ENCODE results near the gene FXR1.

Gene FXR1

DNA sequence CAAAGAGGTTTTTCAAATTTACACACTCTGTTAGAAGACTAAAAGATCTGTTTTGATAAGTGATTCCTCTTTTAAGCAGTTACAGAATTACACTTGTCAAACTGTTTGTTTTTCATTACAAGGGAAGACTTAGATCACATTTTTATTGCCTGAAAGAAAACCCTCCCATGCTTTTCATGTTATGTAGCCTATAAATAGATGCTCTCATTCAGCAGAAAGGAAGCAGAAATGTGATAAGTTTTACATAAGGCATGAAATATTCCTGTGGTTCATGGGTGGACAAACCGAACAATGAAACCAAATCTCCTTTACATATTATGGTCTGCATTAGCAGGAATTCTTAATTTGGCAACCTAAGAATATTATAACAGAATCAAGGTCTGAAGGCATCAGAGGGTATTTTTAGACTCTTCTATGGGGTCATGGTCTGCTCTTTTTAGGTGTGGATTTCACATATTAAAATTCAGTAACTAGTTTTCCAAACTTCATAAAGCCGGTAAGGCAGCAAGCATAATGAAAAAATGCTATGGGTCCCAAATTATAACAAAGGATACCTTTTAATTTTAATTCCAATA, 37.3 kb upstream of the FXR1 start:
- Histone ChIP-seq H3K9me3 (ENCODE audit: insufficient read depth, low read length) (no peaks in the 10 kb centered on the region), H3K36me3 (replicated peaks; ENCODE audit: low read depth, low read length) (no peaks in the 10 kb centered on the region), H4K20me1 (ENCODE audit: insufficient read depth, low read length) (no peaks in the 10 kb centered on the region), H3K4me2 (ENCODE audit: low read length) (no peak overlapping the region), H3K27ac (ENCODE audit: low read length) (no peak overlapping the region), H3K4me3 (ENCODE audit: low read length) (no peak overlapping the region), H2AFZ (ENCODE audit: low read depth, low read length) (no peak overlapping the region), H3K9ac (ENCODE audit: low read length) (no peak overlapping the region), H3K4me1 (ENCODE audit: low read length) (no peaks in the 10 kb centered on the region), H3K79me2 (ENCODE audit: low read length) (no peaks in the 10 kb centered on the region), H3K27me3 (ENCODE audit: low read depth, low read length) (no peaks in the 10 kb centered on the region)
- TF ChIP-seq EZH2phosphoT487 (IDR thresholded peaks at IDR 0.05; ENCODE audit: low read depth) = no peak
- TF ChIP-seq, protein P1, sequence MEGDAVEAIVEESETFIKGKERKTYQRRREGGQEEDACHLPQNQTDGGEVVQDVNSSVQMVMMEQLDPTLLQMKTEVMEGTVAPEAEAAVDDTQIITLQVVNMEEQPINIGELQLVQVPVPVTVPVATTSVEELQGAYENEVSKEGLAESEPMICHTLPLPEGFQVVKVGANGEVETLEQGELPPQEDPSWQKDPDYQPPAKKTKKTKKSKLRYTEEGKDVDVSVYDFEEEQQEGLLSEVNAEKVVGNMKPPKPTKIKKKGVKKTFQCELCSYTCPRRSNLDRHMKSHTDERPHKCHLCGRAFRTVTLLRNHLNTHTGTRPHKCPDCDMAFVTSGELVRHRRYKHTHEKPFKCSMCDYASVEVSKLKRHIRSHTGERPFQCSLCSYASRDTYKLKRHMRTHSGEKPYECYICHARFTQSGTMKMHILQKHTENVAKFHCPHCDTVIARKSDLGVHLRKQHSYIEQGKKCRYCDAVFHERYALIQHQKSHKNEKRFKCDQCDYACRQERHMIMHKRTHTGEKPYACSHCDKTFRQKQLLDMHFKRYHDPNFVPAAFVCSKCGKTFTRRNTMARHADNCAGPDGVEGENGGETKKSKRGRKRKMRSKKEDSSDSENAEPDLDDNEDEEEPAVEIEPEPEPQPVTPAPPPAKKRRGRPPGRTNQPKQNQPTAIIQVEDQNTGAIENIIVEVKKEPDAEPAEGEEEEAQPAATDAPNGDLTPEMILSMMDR (IDR thresholded peaks at IDR 0.05; ENCODE audit: low read depth, low read length) = no peak

DNA sequence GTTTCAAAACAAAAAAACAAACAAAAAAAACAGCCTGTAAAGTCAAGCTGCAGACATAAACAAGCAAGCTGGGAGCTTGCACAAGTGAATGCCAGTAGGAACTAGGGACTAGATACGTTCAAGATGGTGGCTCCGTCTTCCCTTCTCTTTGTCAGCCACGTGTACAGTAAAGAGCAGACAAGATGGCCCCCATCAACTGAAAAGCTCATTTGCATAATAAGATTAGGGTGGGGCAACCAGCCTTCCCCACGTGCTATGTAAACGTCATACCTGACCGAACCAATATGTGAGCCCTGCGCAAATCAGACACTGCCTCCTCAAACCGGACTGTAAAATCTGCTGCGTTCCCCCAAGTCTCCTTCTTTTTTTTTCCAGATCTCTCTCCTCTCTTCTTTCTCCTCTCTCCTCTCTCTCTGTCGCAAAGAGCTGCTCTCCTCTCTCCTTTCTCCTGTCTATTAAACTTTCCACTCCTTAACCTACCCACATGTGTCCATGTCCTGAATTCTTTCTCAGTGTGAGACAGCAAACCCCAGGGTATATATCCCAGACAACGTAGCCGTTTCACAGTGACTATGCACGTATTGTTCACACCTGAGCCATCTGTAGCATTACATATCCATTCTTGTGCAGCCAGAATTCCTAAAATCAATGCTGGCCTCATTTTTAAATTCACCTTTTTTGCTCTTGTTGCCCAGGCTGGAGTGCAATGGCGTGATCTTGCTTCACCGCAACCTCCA, 31.2 kb upstream of the FXR1 start:
- Histone ChIP-seq H3K4me2 (ENCODE audit: low read length) (no peak overlapping the region), H3K4me3 (ENCODE audit: low read length) (no peak overlapping the region), H4K20me1 (ENCODE audit: insufficient read depth, low read length) (no peaks in the 10 kb centered on the region), H3K4me1 (ENCODE audit: low read length) (no peaks in the 10 kb centered on the region), H3K9ac (ENCODE audit: low read length) (no peak overlapping the region), H2AFZ (ENCODE audit: low read depth, low read length) (no peak overlapping the region), H3K27me3 (ENCODE audit: low read depth, low read length) (no peaks in the 10 kb centered on the region), H3K27ac (ENCODE audit: low read length) (no peak overlapping the region), H3K9me3 (ENCODE audit: insufficient read depth, low read length) (no peaks in the 10 kb centered on the region), H3K79me2 (ENCODE audit: low read length) (no peaks in the 10 kb centered on the region), H3K36me3 (replicated peaks; ENCODE audit: low read depth, low read length) (no peaks in the 10 kb centered on the region)
- TF ChIP-seq, protein P1 (IDR thresholded peaks at IDR 0.05; ENCODE audit: low read depth, low read length) = no peak
- TF ChIP-seq EZH2phosphoT487 (IDR thresholded peaks at IDR 0.05; ENCODE audit: low read depth) = no peak

DNA sequence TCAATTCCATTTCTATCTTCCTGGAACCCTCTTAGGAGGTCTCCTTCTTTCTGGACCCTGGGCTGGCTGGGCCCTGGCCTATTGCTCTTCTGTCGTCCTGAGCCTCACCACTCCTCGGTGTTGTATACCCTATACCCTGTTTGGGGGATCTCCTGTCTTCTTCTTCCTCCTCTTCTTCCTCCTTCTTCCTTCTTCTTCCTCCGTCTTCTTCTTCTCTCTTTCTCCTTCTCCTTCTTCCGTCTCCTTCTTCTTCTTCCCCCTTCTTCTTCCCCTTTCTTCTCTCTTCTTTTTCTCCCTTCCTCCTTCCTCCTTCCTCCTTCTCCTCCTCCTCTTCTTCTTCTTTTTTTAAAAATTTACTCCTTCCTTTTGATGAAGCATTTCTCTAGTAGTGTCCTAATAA, 30.4 kb upstream of the FXR1 start:
- Histone ChIP-seq H3K4me2 (ENCODE audit: low read length) (no peak overlapping the region), H3K9ac (ENCODE audit: low read length) (no peak overlapping the region), H2AFZ (ENCODE audit: low read depth, low read length) (no peak overlapping the region), H3K4me3 (ENCODE audit: low read length) (no peak overlapping the region), H4K20me1 (ENCODE audit: insufficient read depth, low read length) (no peaks in the 10 kb centered on the region), H3K4me1 (ENCODE audit: low read length) (no peaks in the 10 kb centered on the region), H3K36me3 (replicated peaks; ENCODE audit: low read depth, low read length) (no peaks in the 10 kb centered on the region), H3K79me2 (ENCODE audit: low read length) (no peaks in the 10 kb centered on the region), H3K27me3 (ENCODE audit: low read depth, low read length) (no peaks in the 10 kb centered on the region), H3K9me3 (ENCODE audit: insufficient read depth, low read length) (no peaks in the 10 kb centered on the region), H3K27ac (ENCODE audit: low read length) (no peak overlapping the region)
- TF ChIP-seq, protein P1 (IDR thresholded peaks at IDR 0.05; ENCODE audit: low read depth, low read length) = no peak
- TF ChIP-seq EZH2phosphoT487 (IDR thresholded peaks at IDR 0.05; ENCODE audit: low read depth) = no peak

DNA sequence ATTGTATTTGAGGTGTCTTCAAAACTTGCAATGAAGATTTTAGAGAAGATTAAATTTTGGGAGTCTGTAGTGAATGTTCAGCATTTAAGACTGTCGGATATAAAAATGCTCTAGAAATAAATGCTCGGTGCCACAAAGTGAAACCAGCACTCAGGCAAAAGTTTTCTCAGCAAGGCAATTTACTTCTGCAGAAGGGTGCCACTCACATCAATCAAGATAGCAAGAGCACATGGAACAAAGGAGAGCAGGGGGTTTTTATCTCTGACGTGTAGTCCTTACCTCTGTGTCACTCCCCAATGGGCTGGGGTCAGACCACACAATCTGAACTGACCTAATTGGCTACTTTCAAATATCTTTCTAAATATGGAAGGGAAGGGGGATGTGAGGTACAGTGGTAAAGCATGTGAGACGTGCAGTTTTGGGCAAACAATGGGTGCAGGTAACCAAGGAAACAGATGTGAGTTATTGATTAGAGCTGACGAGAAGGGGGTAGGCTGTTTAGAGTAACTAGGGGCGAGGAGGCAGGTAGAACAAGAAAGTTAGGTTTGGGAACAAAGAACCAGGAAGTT, 23.4 kb upstream of the FXR1 start:
- Histone ChIP-seq H3K4me1 (ENCODE audit: low read length) (no peaks in the 10 kb centered on the region), H3K9me3 (ENCODE audit: insufficient read depth, low read length) (peaks cover 10% of the 10 kb centered on the region; the same call in 1 of the 2 replicates), H3K79me2 (ENCODE audit: low read length) (no peaks in the 10 kb centered on the region), H3K27ac (ENCODE audit: low read length) (no peak overlapping the region), H2AFZ (ENCODE audit: low read depth, low read length) (no peak overlapping the region), H3K4me2 (ENCODE audit: low read length) (no peak overlapping the region), H4K20me1 (ENCODE audit: insufficient read depth, low read length) (no peaks in the 10 kb centered on the region), H3K9ac (ENCODE audit: low read length) (no peak overlapping the region), H3K27me3 (ENCODE audit: low read depth, low read length) (no peaks in the 10 kb centered on the region), H3K36me3 (replicated peaks; ENCODE audit: low read depth, low read length) (no peaks in the 10 kb centered on the region), H3K4me3 (ENCODE audit: low read length) (no peak overlapping the region)
- TF ChIP-seq, protein P1 (IDR thresholded peaks at IDR 0.05; ENCODE audit: low read depth, low read length) = no peak
- no peak for TF ChIP-seq EZH2phosphoT487 (IDR thresholded peaks at IDR 0.05; ENCODE audit: low read depth)
